ENCODE measurements around the gene ZNF598. TPM values are rescaled to one million over a fixed set of nuclear protein-coding genes. Genes with fewer than 3 reads are reported as not detected.

ZNF598 gene
- total RNA-seq, 1 experiment from 2014 or later = 57.4 TPM

- Histone ChIP-seq H3K27ac (ENCODE audit: low read depth, low read length) (peak overlapping the region; percentile 72; the same call in 1 of the 2 replicates), H3K9me2 (ENCODE audit: insufficient read depth) (no peaks in the 10 kb centered on the region), H3K36me3 (ENCODE audit: control insufficient read depth in 1 of 2, insufficient read depth in 2 of 2, low read length in 2 of 2) (no peaks in the 10 kb centered on the region), H3K27me3 (ENCODE audit: insufficient read depth, low read length) (no peaks in the 10 kb centered on the region), H4K20me1 (ENCODE audit: insufficient read depth) (no peaks in the 10 kb centered on the region), H3K4me1 (ENCODE audit: control insufficient read depth in 1 of 2, insufficient read depth in 2 of 2, low read length in 2 of 2) (peaks cover 19 to 35% of the 10 kb centered on the region in 2 experiments), H3K4me3 (replicated peaks in 1 of 2; ENCODE audit: low read depth in 1 of 2, low read length in 2 of 2) (peak overlapping the region; percentile 60 to 77), H3K4me2 (ENCODE audit: low read length) (peak overlapping the region; percentile 99), H2AFZ (ENCODE audit: low read depth, low read length, poor library complexity, severe bottlenecking) (no peak overlapping the region), H3K9me3 (ENCODE audit: control insufficient read depth in 1 of 2, insufficient read depth in 1 of 2, low read depth in 1 of 2, low read length in 2 of 2) (no peaks in the 10 kb centered on the region), H3K79me2 (ENCODE audit: insufficient read depth, low read length) (peaks cover 14% of the 10 kb centered on the region; the same call in 1 of the 2 replicates), H3K9ac (ENCODE audit: low read length) (peak overlapping the region; percentile 76)
- ChIA-PET RAD21 (ENCODE audit: low non-redundant PET in 1 of 2, low total read pairs in 2 of 2, uncharacterized antibody in 2 of 2, unreplicated experiment in 2 of 2) (interaction anchor here in 1 of 2 experiments (1.2 kb wide), 1 partner anchor 112 kb away, joined by 3 read pairs; no protein-coding TSS in a partner anchor), CTCF (no interaction called here), POLR2A (no interaction called here)
- TF ChIP-seq ELF1 (IDR thresholded peaks at IDR 0.05; ENCODE audit: borderline replicate concordance, low read depth) (no peak), POLR2A (IDR thresholded peaks at IDR 0.05; ENCODE audit: borderline replicate concordance, extremely low read depth, insufficient read depth, insufficient read length) (no peak), SP1 (IDR thresholded peaks at IDR 0.05; ENCODE audit: low read depth) (no peak), EZH2phosphoT487 (IDR thresholded peaks at IDR 0.05; ENCODE audit: borderline replicate concordance) (no peak), CBX3 (IDR thresholded peaks at IDR 0.05; ENCODE audit: low read depth) (no peak), ZNF274 (IDR thresholded peaks at IDR 0.05; ENCODE audit: low read depth, low read length) (no peak), ATF3 (IDR thresholded peaks at IDR 0.05) (no peak), POLR2AphosphoS5 (IDR thresholded peaks at IDR 0.05; ENCODE audit: low read depth, low read length) (no peak), EZH2 (IDR thresholded peaks at IDR 0.05) (no peak), JUND (IDR thresholded peaks at IDR 0.05) (no peak), ZFX (IDR thresholded peaks at IDR 0.05) (no peak), TCF7L2 (IDR thresholded peaks at IDR 0.05; ENCODE audit: borderline replicate concordance, extremely low read depth, insufficient read depth, insufficient read length) (no peak), SIN3A (IDR thresholded peaks at IDR 0.05; ENCODE audit: low read depth) (no peak), FOSL1 (IDR thresholded peaks at IDR 0.05; ENCODE audit: low read depth) (no peak), ZBTB33 (IDR thresholded peaks at IDR 0.05; ENCODE audit: extremely low read depth, insufficient replicate concordance, low read length) (no peak), MAX (IDR thresholded peaks at IDR 0.05) (no peak)
- BruUV-seq (replicated peaks) = no TSS peak
- DNase-seq (ENCODE audit: low read depth, low spot score) = no peak
- intact Hi-C loops (cut with micrococcal nuclease) = loop anchor here (10.0 kb wide), 1 partner anchor 227 kb away; the partner anchor contains the start of gene ECI1
- ATAC-seq = no peak
Measured at GRCh38 chr16:2028146-2028545, 18.5 kb upstream of the ZNF598 start.
